Stimulated activated CD4-positive, alpha-beta T cell treated with anti-CD3 and anti-CD28 coated beads, TNF-alpha, amount 100 ng/mL, for 48 hours (primary cell): Measurements from ENCODE around the gene DNAH11.
"Not testable (repeated sequence)": the region's sequence is repeated elsewhere in the genome, so short reads cannot be mapped to it uniquely, and the experiment has no call there.

Source experiments
- DNase-seq, 3 donors: peaks; one replicate each; pipeline ENCODE4 v3.0.0-alpha.2; 2020; ENCODE audit warnings: low read depth in 3 of 3

Gene DNAH11

GRCh38 chr7:21883501-21883900 lies 340.7 kb downstream of the DNAH11 start:
- not testable (repeated sequence) for DNase-seq

- no peak for DNase-seq
Observed at GRCh38 chr7:21884496-21884895, 341.7 kb downstream of the DNAH11 start.

- DNase-seq = no peak
Observed at GRCh38 chr7:21886396-21886795, 343.6 kb downstream of the DNAH11 start.

- no peak for DNase-seq
Observed at GRCh38 chr7:21887353-21887752, 344.5 kb downstream of the DNAH11 start.

- no peak for DNase-seq
Observed at GRCh38 chr7:21887779-21888178, 344.9 kb downstream of the DNAH11 start.

- DNase-seq = no peak
Observed at GRCh38 chr7:21891291-21891690, 348.5 kb downstream of the DNAH11 start.

GRCh38 chr7:21893401-21893800 lies 350.6 kb downstream of the DNAH11 start:
- no peak for DNase-seq

GRCh38 chr7:21898265-21898930 lies 355.6 kb downstream of the DNAH11 start:
- DNase-seq = no peak

- no peak for DNase-seq
Observed at GRCh38 chr7:21902240-21902639, 359.4 kb downstream of the DNAH11 start.

GRCh38 chr7:21903020-21903786 lies 360.4 kb downstream of the DNAH11 start:
- no peak for DNase-seq

GRCh38 chr7:21908746-21909145 lies 365.9 kb downstream of the DNAH11 start:
- DNase-seq = no peak

- no peak for DNase-seq
Observed at GRCh38 chr7:21910253-21910652, 367.4 kb downstream of the DNAH11 start.

- DNase-seq = no peak
Observed at GRCh38 chr7:21911341-21911875, 368.6 kb downstream of the DNAH11 start.

GRCh38 chr7:21912305-21912704 lies 369.5 kb downstream of the DNAH11 start:
- DNase-seq = no peak

GRCh38 chr7:21912931-21913780 lies 370.3 kb downstream of the DNAH11 start:
- no peak for DNase-seq

GRCh38 chr7:21914671-21915070 lies 371.8 kb downstream of the DNAH11 start:
- DNase-seq = no peak

GRCh38 chr7:21915140-21915539 lies 372.3 kb downstream of the DNAH11 start:
- DNase-seq = no peak

- no peak for DNase-seq
Observed at GRCh38 chr7:21916176-21916575, 373.3 kb downstream of the DNAH11 start.

- DNase-seq = no peak
Observed at GRCh38 chr7:21916629-21917028, 373.8 kb downstream of the DNAH11 start.

GRCh38 chr7:21918216-21918615 lies 375.4 kb downstream of the DNAH11 start:
- DNase-seq = no peak

GRCh38 chr7:21920936-21921335 lies 378.1 kb downstream of the DNAH11 start:
- DNase-seq = no peak

- DNase-seq = no peak
Observed at GRCh38 chr7:21922605-21923004, 379.8 kb downstream of the DNAH11 start.
